Neural crest cell (in vitro differentiated cells): ENCODE results near the gene SLC13A4. TPM values are rescaled to one million over a fixed set of nuclear protein-coding genes. Genes with fewer than 3 reads are reported as not detected.

Experiments used
- DNase-seq: peaks from one replicate; pipeline ENCODE4 v3.0.0; 2021; ENCODE audit warnings: low read depth, mixed read lengths, low spot score
- H3K27ac Mint-ChIP-seq: one replicate; pipeline ENCODE4 v1.8.0; 2021; ENCODE audit warnings: mild to moderate bottlenecking, mixed read lengths; ENCODE audit not compliant: unreplicated experiment
- H3K27me3 Mint-ChIP-seq: 2 replicates; pipeline ENCODE4 v1.8.0; 2021; ENCODE audit warnings: low read depth, mild to moderate bottlenecking, mixed read lengths
- H3K36me3 Mint-ChIP-seq: 2 replicates; pipeline ENCODE4 v1.8.0; 2021; ENCODE audit warnings: low read depth, mild to moderate bottlenecking, mixed read lengths
- H3K4me1 Mint-ChIP-seq: 2 replicates; pipeline ENCODE4 v1.8.0; 2021; ENCODE audit warnings: mixed read lengths
- H3K4me3 Mint-ChIP-seq: one replicate; pipeline ENCODE4 v1.8.0; 2021; ENCODE audit warnings: mild to moderate bottlenecking, mixed read lengths
- H3K9me3 Mint-ChIP-seq: 2 replicates; pipeline ENCODE4 v1.8.0; 2021; ENCODE audit warnings: mixed read lengths
- CTCF ChIP-seq: fragments of 200-600 bp; sonication (generic); conservative IDR thresholded peaks from 2 replicates; pipeline ENCODE4 v1.5.0; 2021; ENCODE audit warnings: antibody characterized with exemption, mild to moderate bottlenecking
- total RNA-seq: library from RNA; stranded (reverse); gene quantifications from 2 replicates; pipeline ENCODE4 v1.2.1, GENCODE V29; 2021

The SLC13A4 gene
- total RNA-seq, 1 donor from 2014 or later = 0.68 TPM

DNA sequence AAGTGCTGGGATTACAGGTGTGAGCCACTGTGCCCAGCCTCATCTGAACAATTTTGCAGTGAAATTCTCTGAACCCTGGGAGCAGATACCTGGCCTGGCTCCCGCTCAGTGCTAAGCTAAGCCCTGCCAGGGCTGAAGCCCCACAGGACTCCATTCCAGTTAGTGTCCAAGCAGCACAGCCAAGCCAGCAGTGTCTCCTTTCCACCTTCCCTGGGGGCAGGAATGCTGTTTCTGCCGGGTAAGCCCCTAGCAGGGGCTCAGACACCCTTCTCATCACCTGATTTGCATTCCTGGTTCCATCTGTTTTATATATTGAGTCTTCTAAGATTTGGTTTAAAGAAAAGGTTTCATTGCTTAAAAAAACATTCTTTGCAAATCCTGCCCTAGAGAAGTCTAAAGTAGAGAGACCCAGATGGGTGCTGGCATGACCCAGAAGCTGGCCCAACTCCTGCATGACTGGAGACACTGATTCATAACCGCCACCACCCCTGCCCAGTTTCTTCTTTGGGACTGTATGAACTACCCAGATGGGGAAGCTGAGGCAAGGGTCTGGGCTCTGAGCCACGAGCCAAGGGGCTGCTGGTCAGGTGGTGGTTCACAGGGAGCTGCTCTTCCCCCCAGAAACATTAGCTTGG is 14.0 kb downstream of the SLC13A4 start:
- H3K27ac Mint-ChIP-seq = no peak overlapping the region
- no peaks in the 10 kb centered on the region for H3K27me3 Mint-ChIP-seq
- H3K4me3 Mint-ChIP-seq = no peak overlapping the region
- H3K9me3 Mint-ChIP-seq = no peaks in the 10 kb centered on the region
- H3K4me1 Mint-ChIP-seq = peaks cover 12% of the 10 kb centered on the region
- DNase-seq = no peak
- no peak for TF ChIP-seq CTCF
- no peaks in the 10 kb centered on the region for H3K36me3 Mint-ChIP-seq

- Mint-ChIP-seq H3K36me3 (no peaks in the 10 kb centered on the region), H3K9me3 (no peaks in the 10 kb centered on the region), H3K4me3 (no peak overlapping the region), H3K27me3 (no peaks in the 10 kb centered on the region), H3K4me1 (peaks cover 6% of the 10 kb centered on the region), H3K27ac (no peak overlapping the region)
- no peak for TF ChIP-seq CTCF
- no peak for DNase-seq
These were observed 15.2 kb downstream of the SLC13A4 start for GRCh38 chr7:135712796-135713195.

DNA sequence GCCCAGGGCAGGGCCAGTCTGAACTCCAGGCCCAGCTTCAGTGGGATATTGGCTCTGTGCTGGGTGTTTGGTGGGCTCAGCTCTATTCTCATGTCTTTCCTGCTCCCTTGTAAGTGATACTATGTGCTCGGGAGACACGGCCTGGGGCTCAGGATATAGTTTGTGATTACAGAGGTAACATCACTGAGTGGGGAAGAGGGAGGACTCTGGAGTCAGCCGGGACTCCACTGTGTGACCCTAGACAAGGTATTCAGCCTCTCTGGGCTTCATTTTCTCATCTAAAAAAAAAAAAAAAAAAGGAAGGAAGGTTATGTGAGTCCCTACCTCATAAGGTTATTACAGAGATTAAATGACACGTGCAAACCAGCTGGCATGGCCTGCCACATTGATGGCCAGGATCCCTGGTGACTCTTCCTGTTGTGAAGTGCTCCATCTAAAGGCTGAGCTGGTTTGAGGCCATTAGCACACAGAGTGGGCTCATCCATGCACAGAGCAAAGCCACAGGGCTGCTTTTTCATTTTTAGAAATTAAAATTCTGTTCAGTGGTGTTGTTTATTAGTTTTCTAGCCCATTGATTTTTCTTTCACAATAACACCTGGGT is 15.7 kb downstream of the SLC13A4 start:
- no peak for DNase-seq
- Mint-ChIP-seq H3K27ac (no peak overlapping the region), H3K4me3 (no peak overlapping the region), H3K4me1 (peaks cover 6% of the 10 kb centered on the region), H3K36me3 (no peaks in the 10 kb centered on the region), H3K27me3 (no peaks in the 10 kb centered on the region), H3K9me3 (no peaks in the 10 kb centered on the region)
- no peak for TF ChIP-seq CTCF

GRCh38 chr7:135711139-135711469 is 16.9 kb downstream of the SLC13A4 start:
- H3K9me3 Mint-ChIP-seq = no peaks in the 10 kb centered on the region
- H3K27ac Mint-ChIP-seq = no peak overlapping the region
- H3K27me3 Mint-ChIP-seq = no peaks in the 10 kb centered on the region
- H3K36me3 Mint-ChIP-seq = no peaks in the 10 kb centered on the region
- no peak for TF ChIP-seq CTCF
- H3K4me3 Mint-ChIP-seq = no peak overlapping the region
- DNase-seq = no peak
- H3K4me1 Mint-ChIP-seq = peaks cover 6% of the 10 kb centered on the region

- H3K4me1 Mint-ChIP-seq = peaks cover 6% of the 10 kb centered on the region
- TF ChIP-seq CTCF = peak; percentile 71
- no peak overlapping the region for H3K27ac Mint-ChIP-seq
- no peaks in the 10 kb centered on the region for H3K36me3 Mint-ChIP-seq
- H3K9me3 Mint-ChIP-seq = no peaks in the 10 kb centered on the region
- H3K4me3 Mint-ChIP-seq = no peak overlapping the region
- H3K27me3 Mint-ChIP-seq = no peaks in the 10 kb centered on the region
- peak; percentile 6 for DNase-seq
These were observed 17.4 kb downstream of the SLC13A4 start for GRCh38 chr7:135710417-135711138.
